HFF-Myc (cell line): ENCODE results near the gene ARHGAP6.
"Not testable (repeated sequence)": the region's sequence is repeated elsewhere in the genome, so short reads cannot be mapped to it uniquely, and the experiment has no call there.

Source experiments
- DNase-seq: peaks from one replicate; pipeline ENCODE4 v3.0.0-alpha.2; 2011; ENCODE audit warnings: low read depth; ENCODE audit errors: extremely low read depth
- H3K4me3 ChIP-seq: replicated peaks from 2 replicates; pipeline ENCODE4 v1.5.1; 2011; ENCODE audit warnings: low read depth, mild to moderate bottlenecking, control low read depth, low read length
- CTCF ChIP-seq: IDR thresholded peaks from 2 replicates; pipeline ENCODE4 v1.5.1; 2012; ENCODE audit warnings: mild to moderate bottlenecking, low read depth, low read length, control low read depth; ENCODE audit errors: missing control alignments

Gene ARHGAP6

GRCh38 chrX:11533199-11533651, 132.5 kb downstream of the ARHGAP6 start:
- DNase-seq = peak; percentile 45
- no peak overlapping the region for H3K4me3 ChIP-seq
- peak; percentile 25 for TF ChIP-seq CTCF

- DNase-seq = no peak
- no peak for TF ChIP-seq CTCF
- no peak overlapping the region for H3K4me3 ChIP-seq
Measured at GRCh38 chrX:11532291-11533078, 133.2 kb downstream of the ARHGAP6 start.

- no peak for TF ChIP-seq CTCF
- no peak for DNase-seq
- no peak overlapping the region for H3K4me3 ChIP-seq
Measured at GRCh38 chrX:11531226-11531625, 134.5 kb downstream of the ARHGAP6 start.

GRCh38 chrX:11530621-11531020, 135.1 kb downstream of the ARHGAP6 start:
- no peak for DNase-seq

GRCh38 chrX:11528623-11529022, 137.1 kb downstream of the ARHGAP6 start:
- TF ChIP-seq CTCF = no peak
- DNase-seq = no peak
- H3K4me3 ChIP-seq = no peak overlapping the region

More at GRCh38 chrX:11530621-11531020, 135.1 kb downstream of the ARHGAP6 start:
- no peak overlapping the region for H3K4me3 ChIP-seq
- no peak for TF ChIP-seq CTCF

GRCh38 chrX:11525685-11526084, 140.0 kb downstream of the ARHGAP6 start:
- no peak for DNase-seq
- no peak overlapping the region for H3K4me3 ChIP-seq
- TF ChIP-seq CTCF = no peak

GRCh38 chrX:11519234-11519633, 146.5 kb downstream of the ARHGAP6 start:
- not testable (repeated sequence) for H3K4me3 ChIP-seq, DNase-seq
